ENCODE data around the gene LRRC26.
A peak's percentile ranks its signal among the peaks of the same experiment; 100 is the strongest.

LRRC26 gene

DNA sequence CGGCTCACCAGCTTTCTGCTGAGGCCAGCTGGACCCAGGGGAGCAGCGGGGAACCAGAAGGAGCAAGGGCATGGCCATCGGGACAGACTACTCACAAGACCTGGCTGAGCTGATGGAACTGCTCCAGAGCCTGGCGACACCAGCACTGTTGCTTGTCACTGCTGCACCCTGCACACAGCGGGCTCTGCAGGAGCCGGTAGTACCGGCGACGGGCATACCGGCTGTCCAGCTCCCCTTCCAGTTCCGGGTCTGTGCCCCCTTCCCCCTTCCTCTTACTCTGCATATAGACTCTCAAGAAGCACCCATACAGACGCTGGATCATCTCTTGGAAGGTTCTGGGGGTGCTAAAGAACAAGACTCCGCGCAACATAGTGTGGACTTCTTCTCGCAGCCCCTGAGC is 17.5 kb upstream of the LRRC26 start:
- no peak for DNase-seq (ENCODE audit: low read depth, low spot score)
- TF ChIP-seq, protein P1, sequence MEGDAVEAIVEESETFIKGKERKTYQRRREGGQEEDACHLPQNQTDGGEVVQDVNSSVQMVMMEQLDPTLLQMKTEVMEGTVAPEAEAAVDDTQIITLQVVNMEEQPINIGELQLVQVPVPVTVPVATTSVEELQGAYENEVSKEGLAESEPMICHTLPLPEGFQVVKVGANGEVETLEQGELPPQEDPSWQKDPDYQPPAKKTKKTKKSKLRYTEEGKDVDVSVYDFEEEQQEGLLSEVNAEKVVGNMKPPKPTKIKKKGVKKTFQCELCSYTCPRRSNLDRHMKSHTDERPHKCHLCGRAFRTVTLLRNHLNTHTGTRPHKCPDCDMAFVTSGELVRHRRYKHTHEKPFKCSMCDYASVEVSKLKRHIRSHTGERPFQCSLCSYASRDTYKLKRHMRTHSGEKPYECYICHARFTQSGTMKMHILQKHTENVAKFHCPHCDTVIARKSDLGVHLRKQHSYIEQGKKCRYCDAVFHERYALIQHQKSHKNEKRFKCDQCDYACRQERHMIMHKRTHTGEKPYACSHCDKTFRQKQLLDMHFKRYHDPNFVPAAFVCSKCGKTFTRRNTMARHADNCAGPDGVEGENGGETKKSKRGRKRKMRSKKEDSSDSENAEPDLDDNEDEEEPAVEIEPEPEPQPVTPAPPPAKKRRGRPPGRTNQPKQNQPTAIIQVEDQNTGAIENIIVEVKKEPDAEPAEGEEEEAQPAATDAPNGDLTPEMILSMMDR (IDR thresholded peaks at IDR 0.05; ENCODE audit: insufficient read depth, low read length, missing control alignments) = no peak
- ChIA-PET POLR2A (interaction anchor here (1.1 to 2.7 kb wide), 3 partner anchors 13 to 53 kb away, joined by 3 to 15 read pairs (median 5); partner anchors contain the start of genes RNF224, TPRN and TUBB4B), CTCF (interaction anchor here (1.3 to 3.4 kb wide), 3 partner anchors 11 to 36 kb away, joined by 4 to 30 read pairs (median 10); partner anchors contain the start of gene TMEM210)
- H3K4me3 ChIP-seq (ENCODE audit: low read depth, low read length) = peak overlapping the region; percentile 96

DNA sequence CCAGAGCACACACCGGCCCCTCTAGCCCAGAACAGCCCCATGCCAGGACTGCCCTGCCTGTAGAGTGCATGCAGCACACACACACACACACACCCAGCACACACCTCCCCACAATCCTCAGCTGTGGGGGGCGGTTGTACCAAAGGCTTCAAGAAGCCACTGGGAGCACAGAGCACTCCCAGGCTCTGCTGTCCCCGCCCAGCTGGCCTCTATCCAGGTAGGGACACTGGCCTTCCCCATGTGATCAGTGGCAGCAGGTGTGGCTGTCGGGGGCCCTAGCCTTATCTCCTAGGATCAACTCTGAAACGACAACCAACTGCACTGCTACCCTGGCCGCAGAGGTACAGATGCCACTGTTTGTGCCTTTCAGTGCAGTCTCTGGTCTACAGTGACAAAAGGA is 16.5 kb upstream of the LRRC26 start:
- ChIA-PET POLR2A (no interaction called here), CTCF (no interaction called here)
- H3K4me3 ChIP-seq (ENCODE audit: low read depth, low read length) = no peak overlapping the region
- TF ChIP-seq, protein P1 (IDR thresholded peaks at IDR 0.05; ENCODE audit: insufficient read depth, low read length, missing control alignments) = no peak
- no peak for DNase-seq (ENCODE audit: low read depth, low spot score)

- TF ChIP-seq, protein P1 (IDR thresholded peaks at IDR 0.05; ENCODE audit: insufficient read depth, low read length, missing control alignments) = no peak
- POLR2A ChIA-PET = no interaction called here
- DNase-seq (ENCODE audit: low read depth, low spot score) = no peak
- H3K4me3 ChIP-seq (ENCODE audit: low read depth, low read length) = no peak overlapping the region
- CTCF ChIA-PET = no interaction called here
Observed at GRCh38 chr9:137185921-137186320, 16.1 kb upstream of the LRRC26 start.

DNA sequence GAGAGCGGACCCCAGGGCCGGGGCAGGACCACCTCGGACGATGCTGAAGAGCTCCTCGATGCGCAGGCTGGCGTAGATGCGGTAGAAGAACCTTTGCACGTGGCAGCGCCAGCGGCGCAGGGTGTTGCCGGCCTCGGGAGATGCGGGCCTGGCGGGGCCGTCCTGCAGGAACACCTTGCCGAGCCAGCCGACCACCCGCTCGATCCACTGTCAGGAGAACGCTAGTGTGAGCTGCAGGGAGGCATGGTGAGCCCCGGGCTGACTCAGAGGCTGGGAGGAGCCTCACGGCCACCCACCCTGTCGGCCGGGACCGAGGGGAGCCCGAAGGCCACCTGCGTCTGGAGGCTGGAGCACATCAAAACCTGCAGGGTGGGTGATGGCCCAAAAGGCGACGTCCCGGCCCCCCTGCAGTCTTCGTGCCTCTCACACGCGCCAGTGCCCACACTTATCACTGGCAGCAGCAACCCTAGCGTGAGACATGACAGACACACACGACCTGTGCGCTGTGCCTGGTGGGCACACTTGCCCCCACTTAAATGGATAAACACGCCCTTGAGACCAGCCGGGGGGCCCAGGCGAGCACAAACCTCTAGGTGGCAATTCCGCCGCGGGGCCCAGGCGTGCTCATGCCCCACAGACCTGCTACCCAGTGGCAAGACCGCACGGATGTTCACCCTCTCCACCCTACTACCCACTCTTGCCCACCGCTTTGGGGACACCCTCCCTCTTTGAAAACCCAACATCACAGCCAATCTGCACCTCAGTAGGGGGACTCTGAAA is 15.2 kb upstream of the LRRC26 start:
- TF ChIP-seq, protein P1 (IDR thresholded peaks at IDR 0.05; ENCODE audit: insufficient read depth, low read length, missing control alignments) = no peak
- no peak for DNase-seq (ENCODE audit: low read depth, low spot score)
- ChIA-PET POLR2A (no interaction called here), CTCF (no interaction called here)
- no peak overlapping the region for H3K4me3 ChIP-seq (ENCODE audit: low read depth, low read length)

- POLR2A ChIA-PET = no interaction called here
- TF ChIP-seq, protein P1 (IDR thresholded peaks at IDR 0.05; ENCODE audit: insufficient read depth, low read length, missing control alignments) = no peak
- DNase-seq (ENCODE audit: low read depth, low spot score) = no peak
- CTCF ChIA-PET = no interaction called here
- no peak overlapping the region for H3K4me3 ChIP-seq (ENCODE audit: low read depth, low read length)
Observed at GRCh38 chr9:137183980-137184595, 14.2 kb upstream of the LRRC26 start.

DNA sequence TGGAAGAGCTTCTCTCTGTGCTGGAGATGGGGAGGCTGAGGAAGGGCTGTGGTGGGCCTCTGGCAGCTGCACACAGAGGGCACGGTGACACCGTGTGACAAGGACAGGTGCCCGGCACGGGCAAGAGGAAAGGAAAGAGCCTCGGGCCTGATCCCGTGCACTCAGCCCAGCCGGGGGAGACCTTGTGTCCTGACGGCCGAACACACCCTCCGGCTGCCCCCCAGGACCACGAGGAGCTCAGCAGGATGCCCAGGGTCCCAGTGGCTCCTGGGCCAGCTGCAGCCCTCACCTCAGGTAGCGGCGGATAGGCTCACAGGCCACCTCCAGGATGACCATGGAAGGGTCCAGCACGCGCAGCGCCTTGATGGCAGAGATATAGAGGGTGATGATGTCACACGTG is 13.0 kb upstream of the LRRC26 start:
- POLR2A ChIA-PET = interaction anchor here (0.6 kb wide), 1 partner anchor 8 kb away, joined by 4 read pairs; no protein-coding TSS in a partner anchor
- CTCF ChIA-PET = no interaction called here
- no peak overlapping the region for H3K4me3 ChIP-seq (ENCODE audit: low read depth, low read length)
- no peak for DNase-seq (ENCODE audit: low read depth, low spot score)
- TF ChIP-seq, protein P1 (IDR thresholded peaks at IDR 0.05; ENCODE audit: insufficient read depth, low read length, missing control alignments) = no peak

Measured in AG04449 (cell line).